HCT116 (cell line): Measurements from ENCODE around the gene ADAMTS4. TPM values are rescaled to one million over a fixed set of nuclear protein-coding genes. Genes with fewer than 3 reads are reported as not detected.
"Not testable (repeated sequence)": the region's sequence is repeated elsewhere in the genome, so short reads cannot be mapped to it uniquely, and the experiment has no call there.

ENCODE experiments used
- ATAC-seq: fragments of 200-7000 bp; cut with Tn5 transposase; 2 replicates; pipeline ENCODE4 v1.9.1; 2020; ENCODE audit warnings: mild to moderate bottlenecking, moderate library complexity
- BruUV-seq: library from RNA; stranded (reverse); fragments of 400-500 nt; replicated peaks from 2 replicates; lab custom pipeline; 2021; lab: Mats Ljungman, UMichigan
- CTCF ChIA-PET: fragments of 300-600 bp; sonication (Branson Sonifier 250); formaldehyde crosslinking; loops from one replicate; lab custom pipeline; 2021; ENCODE audit warnings: antibody characterized with exemption; lab: Charles Lee
- POLR2A ChIA-PET: fragments of 300-600, 350-600 bp; sonication (Branson Sonifier 250); formaldehyde crosslinking; loops from one replicate; lab custom pipeline; 2021; ENCODE audit warnings: antibody characterized with exemption; lab: Charles Lee
- RAD21 ChIA-PET, 2 experiments: fragments of 300-600 bp; sonication (Branson Sonifier 250); formaldehyde crosslinking; loops; one replicate each; lab custom pipeline; 2023; ENCODE audit warnings: low total read pairs in 2 of 2; ENCODE audit not compliant: uncharacterized antibody in 2 of 2, unreplicated experiment in 2 of 2, low non-redundant PET in 1 of 2; lab: Charles Lee
- DNase-seq: peaks from one replicate; pipeline ENCODE4 v3.0.0-alpha.2; 2010; ENCODE audit warnings: low read depth, low spot score
- H2AFZ ChIP-seq: fragments of 200-600 bp; shearing (Covaris generic), sonication (generic); 2 replicates; pipeline ENCODE4 v1.6.1; 2017; ENCODE audit warnings: low read depth, mixed run types, mixed read lengths, antibody characterized with exemption, low read length; ENCODE audit not compliant: poor library complexity, severe bottlenecking
- H3K27ac ChIP-seq: 2 replicates; pipeline ENCODE4 v1.5.1; 2012; ENCODE audit warnings: low read depth, low read length
- H3K27me3 ChIP-seq: fragments of 200-600 bp; sonication (generic); 2 replicates; pipeline ENCODE4 v1.6.1; 2016; ENCODE audit warnings: mixed run types, low read length, mixed read lengths; ENCODE audit not compliant: insufficient read depth
- H3K36me3 ChIP-seq, 2 experiments: fragments of 200-500 bp in 1 of 2; fragments of 200-600 bp in 1 of 2; sonication (Bioruptor generic) in 1 of 2; sonication (generic) in 1 of 2; 2 replicates each; pipeline versions ENCODE4 v1.5.1 to v1.6.1; 2014 to 2016; ENCODE audit warnings: low read length in 2 of 2, inconsistent platforms in 1 of 2, mixed read lengths in 1 of 2, mixed run types in 1 of 2; ENCODE audit not compliant: insufficient read depth in 2 of 2, control insufficient read depth in 1 of 2
- H3K4me1 ChIP-seq, 2 experiments: fragments of 200-600 bp in 1 of 2; sonication (generic) in 1 of 2; 2 replicates each; pipeline versions ENCODE4 v1.5.1 to v1.6.1; 2012 to 2017; ENCODE audit warnings: low read length in 2 of 2, inconsistent platforms in 1 of 2, mild to moderate bottlenecking in 1 of 2, mixed read lengths in 1 of 2, mixed run types in 1 of 2, moderate library complexity in 1 of 2; ENCODE audit not compliant: insufficient read depth in 2 of 2, control insufficient read depth in 1 of 2
- H3K4me2 ChIP-seq: fragments of 200-600 bp; sonication (generic); 2 replicates; pipeline ENCODE4 v1.6.1; 2017; ENCODE audit warnings: mixed run types, low read length, mixed read lengths
- H3K4me3 ChIP-seq, 2 experiments: fragments of 200-600 bp in 1 of 2; sonication (generic) in 1 of 2; replicated peaks in 1 of 2; 2 replicates each; pipeline ENCODE4 v1.5.1; 2011 to 2016; ENCODE audit warnings: low read length in 2 of 2, control low read depth in 1 of 2, low read depth in 1 of 2, mild to moderate bottlenecking in 1 of 2, mixed read lengths in 1 of 2, mixed run types in 1 of 2
- H3K79me2 ChIP-seq: fragments of 200-600 bp; sonication (generic); 2 replicates; pipeline ENCODE4 v1.6.1; 2017; ENCODE audit warnings: mild to moderate bottlenecking, mixed run types, low read length, moderate library complexity, mixed read lengths; ENCODE audit not compliant: insufficient read depth
- H3K9ac ChIP-seq: fragments of 200-600 bp; sonication (generic); 2 replicates; pipeline ENCODE4 v1.6.1; 2016; ENCODE audit warnings: low read length, mixed read lengths
- H3K9me2 ChIP-seq: fragments of 200-600 bp; sonication (generic), shearing (Covaris generic); 2 replicates; pipeline ENCODE4 v1.6.1; 2017; ENCODE audit warnings: mixed run types, mild to moderate bottlenecking, moderate library complexity; ENCODE audit not compliant: insufficient read depth
- H3K9me3 ChIP-seq, 2 experiments: fragments of 200-500 bp in 1 of 2; fragments of 200-600 bp in 1 of 2; sonication (Bioruptor generic) in 1 of 2; sonication (generic) in 1 of 2; 2 replicates each; pipeline ENCODE4 v1.6.1; 2014 to 2017; ENCODE audit warnings: low read length in 2 of 2, mixed read lengths in 2 of 2, inconsistent platforms in 1 of 2, low read depth in 1 of 2, mild to moderate bottlenecking in 1 of 2, mixed run types in 1 of 2, moderate library complexity in 1 of 2; ENCODE audit not compliant: control insufficient read depth in 1 of 2, insufficient read depth in 1 of 2
- H4K20me1 ChIP-seq: fragments of 200-600 bp; sonication (generic), shearing (Covaris generic); 2 replicates; pipeline ENCODE4 v1.6.1; 2017; ENCODE audit warnings: mixed run types, mild to moderate bottlenecking, moderate library complexity; ENCODE audit not compliant: insufficient read depth
- CBX3 ChIP-seq: IDR thresholded peaks from 2 replicates; pipeline ENCODE4 v1.6.1; 2012; ENCODE audit warnings: low read depth
- CEBPB ChIP-seq: IDR thresholded peaks from 2 replicates; pipeline ENCODE4 v1.6.1; 2012; ENCODE audit warnings: low read depth
- EZH2 ChIP-seq: fragments of 200-600 bp; sonication (generic); IDR thresholded peaks from 2 replicates; pipeline ENCODE4 v1.6.1; 2017; ENCODE audit warnings: antibody characterized with exemption, mixed run types
- EZH2phosphoT487 ChIP-seq: fragments of 200-600 bp; IDR thresholded peaks from 2 replicates; pipeline ENCODE4 v1.6.1; 2018; ENCODE audit warnings: antibody characterized with exemption, borderline replicate concordance
- JUND ChIP-seq: IDR thresholded peaks from 2 replicates; pipeline ENCODE4 v1.6.1; 2012
- POLR2A ChIP-seq: IDR thresholded peaks from 2 replicates; pipeline ENCODE4 v1.7.0; 2011; ENCODE audit warnings: borderline replicate concordance; ENCODE audit not compliant: insufficient read depth, insufficient read length; ENCODE audit errors: extremely low read depth
- POLR2AphosphoS5 ChIP-seq: IDR thresholded peaks from 2 replicates; pipeline ENCODE4 v1.6.1; 2011; ENCODE audit warnings: mild to moderate bottlenecking, low read depth, low read length, moderate library complexity
- YY1 ChIP-seq: IDR thresholded peaks from 2 replicates; pipeline ENCODE4 v1.6.1; 2011; ENCODE audit warnings: low read length, low read depth, moderate library complexity, mild to moderate bottlenecking; ENCODE audit not compliant: insufficient replicate concordance; ENCODE audit errors: extremely low read depth
- ZFX ChIP-seq: fragments of 450-650 bp; IDR thresholded peaks from 2 replicates; pipeline ENCODE4 v1.6.1; 2017
- ZNF274 ChIP-seq: fragments of 200-500 bp; sonication (Bioruptor generic); IDR thresholded peaks from 2 replicates; pipeline ENCODE4 v1.6.1; 2014; ENCODE audit warnings: mild to moderate bottlenecking, low read depth, low read length, inconsistent platforms
- intact Hi-C: fragments of 100-400 bp; cut with micrococcal nuclease; formaldehyde crosslinking; loops from 2 replicates; pipeline ENCODE4 v1.10.0; 2022
- total RNA-seq: library from RNA; stranded (reverse); gene quantifications from one replicate; pipeline ENCODE4 v1.2.1, GENCODE V29; 2021; ENCODE audit not compliant: unreplicated experiment
- TF ChIP-seq, protein P1 (sequence below): IDR thresholded peaks from 2 replicates; pipeline ENCODE4 v1.6.1; 2012

The ADAMTS4 gene
- total RNA-seq, 1 experiment from 2014 or later: not detected

DNA sequence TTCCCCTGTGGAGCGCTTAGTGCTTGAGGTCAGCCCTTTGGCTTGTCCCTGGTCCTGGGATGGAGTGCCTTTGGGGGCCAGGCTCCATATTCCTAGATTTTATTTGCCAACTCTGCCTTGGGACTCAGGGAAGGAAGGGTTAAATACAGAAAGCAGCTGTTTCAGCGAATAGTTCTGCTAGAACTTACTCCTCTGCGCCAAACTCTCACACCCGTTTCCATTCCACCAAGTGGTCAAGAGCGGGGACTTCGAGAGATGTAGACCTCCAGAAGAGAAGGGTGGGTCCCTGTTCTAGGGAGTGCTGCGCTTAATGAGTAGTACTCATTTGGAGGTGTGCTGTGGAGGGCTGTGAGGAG, 26.3 kb upstream of the ADAMTS4 start:
- Histone ChIP-seq H3K9me2 (no peaks in the 10 kb centered on the region), H3K9ac (no peak overlapping the region), H3K4me3 (no peak overlapping the region), H3K79me2 (no peaks in the 10 kb centered on the region), H3K4me2 (peak overlapping the region; percentile 34), H3K27me3 (no peaks in the 10 kb centered on the region), H3K9me3 (no peaks in the 10 kb centered on the region), H4K20me1 (no peaks in the 10 kb centered on the region), H3K27ac (peak overlapping the region; percentile 52), H2AFZ (peak overlapping the region; percentile 48), H3K4me1 (peaks cover 14 to 24% of the 10 kb centered on the region in 2 experiments; a peak in 3 of 4 replicates), H3K36me3 (peaks cover 4 to 17% of the 10 kb centered on the region in 2 experiments)
- intact Hi-C loops: no loop called here
- BruUV-seq: no TSS peak
- CTCF ChIA-PET: interaction anchor here (0.7 to 3.1 kb wide), 25 partner anchors 9 to 544 kb away, joined by 3 to 46 read pairs (median 6); partner anchors contain the start of genes CFAP126, DEDD, NDUFS2 and NR1I3
- TF ChIP-seq, protein P1, sequence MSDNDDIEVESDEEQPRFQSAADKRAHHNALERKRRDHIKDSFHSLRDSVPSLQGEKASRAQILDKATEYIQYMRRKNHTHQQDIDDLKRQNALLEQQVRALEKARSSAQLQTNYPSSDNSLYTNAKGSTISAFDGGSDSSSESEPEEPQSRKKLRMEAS: no peak
- no peak for TF ChIP-seq CEBPB
- TF ChIP-seq ZNF274: no peak
- TF ChIP-seq POLR2A: no peak
- TF ChIP-seq CBX3: no peak
- TF ChIP-seq JUND: no peak
- TF ChIP-seq ZFX: no peak
- TF ChIP-seq YY1: no peak
- TF ChIP-seq POLR2AphosphoS5: no peak
- no peak for TF ChIP-seq EZH2phosphoT487
- no peak for TF ChIP-seq EZH2
- DNase-seq: no peak
- RAD21 ChIA-PET: interaction anchor here (0.7 to 1.2 kb wide), 4 partner anchors 8 to 67 kb away, joined by 3 to 7 read pairs (median 3); no protein-coding TSS in a partner anchor
- peak; percentile 21 for ATAC-seq
- POLR2A ChIA-PET: interaction anchor here (0.8 to 1.5 kb wide), 7 partner anchors 9 to 164 kb away, joined by 3 to 9 read pairs (median 7); partner anchors contain the start of genes NDUFS2 and PPOX

DNA sequence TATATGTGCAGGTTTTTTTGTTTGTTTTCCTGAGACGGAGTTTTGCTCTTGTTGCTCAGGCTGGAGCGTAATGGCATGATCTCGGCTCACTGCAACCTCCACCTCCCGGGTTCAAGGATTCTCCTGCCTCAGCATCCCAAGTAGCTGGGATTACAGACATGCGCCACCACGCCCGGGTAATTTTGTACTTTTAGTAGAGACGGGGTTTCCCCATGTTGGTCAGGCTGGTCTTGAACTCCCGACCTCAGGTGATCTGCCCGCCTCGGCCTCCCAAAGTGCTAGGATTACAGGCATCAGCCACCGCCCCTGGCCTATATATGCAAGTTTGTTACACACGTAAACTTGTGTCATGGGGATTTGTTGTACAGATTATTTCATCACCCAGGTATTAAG, 25.8 kb upstream of the ADAMTS4 start:
- peaks cover 14 to 24% of the 10 kb centered on the region in 2 experiments; a peak in 3 of 4 replicates for H3K4me1 ChIP-seq
- not testable (repeated sequence) for H3K4me3 ChIP-seq

More for the DNA sequence above, 25.8 kb upstream of the ADAMTS4 start:
- Histone ChIP-seq H3K36me3 (peaks cover 4 to 17% of the 10 kb centered on the region in 2 experiments), H3K27ac (peak overlapping the region; percentile 52; the same call in 1 of the 2 replicates)
- H3K4me2 ChIP-seq, H3K9me2 ChIP-seq, intact Hi-C loops, RAD21 ChIA-PET, H3K9me3 ChIP-seq, H3K79me2 ChIP-seq, H2AFZ ChIP-seq, ATAC-seq, DNase-seq, H3K9ac ChIP-seq, H4K20me1 ChIP-seq, H3K27me3 ChIP-seq, BruUV-seq, CTCF ChIA-PET: not testable (repeated sequence)
- POLR2A ChIA-PET: interaction anchor here (1.5 kb wide), 1 partner anchor 82 kb away, joined by 9 read pairs; no protein-coding TSS in a partner anchor
